Measurements from ENCODE around the gene ZDHHC14. TPM values are rescaled to one million over a fixed set of nuclear protein-coding genes. Genes with fewer than 3 reads are reported as not detected.

The ZDHHC14 gene
- polyA plus RNA-seq, 1 donor (not counting 4 experiments of a cell fraction or from before 2014, with no cell fraction given): 6.4 TPM

DNA sequence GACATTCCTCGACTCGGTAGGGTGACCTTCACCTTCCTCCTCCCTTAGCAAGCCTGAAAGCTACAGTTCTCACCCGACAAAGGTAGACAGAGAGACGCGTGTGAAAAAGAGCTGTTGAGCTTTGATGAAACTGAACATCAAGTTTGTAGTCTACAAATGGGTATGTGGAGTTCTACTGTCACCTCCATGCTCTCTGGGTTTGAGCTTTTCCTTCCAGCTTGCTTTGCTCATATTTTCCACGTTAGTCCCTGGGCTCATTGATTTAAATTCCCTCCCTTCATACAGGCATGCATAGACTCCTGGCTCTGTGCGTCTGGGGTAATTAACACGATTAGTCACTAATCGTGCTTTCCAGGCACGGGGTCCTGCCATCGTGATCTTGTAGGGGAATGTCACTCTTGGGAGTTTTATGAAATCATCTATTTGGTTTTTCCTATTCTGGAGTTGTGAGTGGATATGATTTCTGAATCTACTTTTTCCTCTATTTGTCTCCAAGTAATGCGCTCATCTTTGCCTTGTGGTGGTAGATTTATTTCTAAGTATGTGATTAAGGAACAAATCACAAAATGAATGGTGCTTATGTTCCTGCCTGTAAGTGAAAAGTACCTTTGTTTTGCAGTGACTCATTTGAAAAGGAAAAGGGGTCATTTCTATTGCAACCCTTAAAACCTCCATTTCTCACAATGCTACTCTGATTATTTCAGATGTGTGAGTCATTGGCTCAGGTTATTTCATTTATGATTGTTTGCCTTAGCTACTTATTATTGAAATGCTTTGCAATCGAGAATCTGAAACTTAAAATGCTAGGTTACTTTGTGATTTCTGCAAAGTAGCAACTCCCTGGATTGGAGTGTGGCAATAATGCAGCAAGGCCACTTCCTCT, 154.6 kb downstream of the ZDHHC14 start:
- Histone ChIP-seq H3K27me3 (ENCODE audit: control insufficient read depth, extremely low read depth, insufficient read depth, low read length) (no peaks in the 10 kb centered on the region), H3K36me3 (ENCODE audit: control insufficient read depth in 2 of 2, extremely low read depth in 1 of 2, insufficient read depth in 2 of 2, low read length in 2 of 2) (no peaks in the 10 kb centered on the region), H3K4me1 (ENCODE audit: control insufficient read depth, extremely low read depth, insufficient read depth, low read length) (peaks cover 28% of the 10 kb centered on the region), H2AFZ (ENCODE audit: control insufficient read depth, low read length) (peak overlapping the region; percentile 73), H3K27ac (ENCODE audit: control insufficient read depth, insufficient read depth, low read length) (peak overlapping the region; percentile 92), H4K20me1 (ENCODE audit: control insufficient read depth, extremely low read depth, insufficient read depth, low read length) (no peaks in the 10 kb centered on the region), H3K9me3 (ENCODE audit: control insufficient read depth, low read depth, low read length) (no peaks in the 10 kb centered on the region), H3K9me1 (ENCODE audit: control insufficient read depth, extremely low read depth, insufficient read depth, low read length) (peaks cover 3% of the 10 kb centered on the region), H3K79me2 (ENCODE audit: control insufficient read depth, insufficient read depth, low read length) (no peaks in the 10 kb centered on the region), H3K9ac (ENCODE audit: control insufficient read depth, extremely low read depth, insufficient read depth, low read length) (peak overlapping the region; percentile 57), H3K4me3 (ENCODE audit: control insufficient read depth in 2 of 3, extremely low read depth in 1 of 3, insufficient read depth in 2 of 3, low read depth in 1 of 3, low read length in 3 of 3) (peak overlapping the region in 2 of 3 experiments; percentile 50 to 54), H3K4me2 (ENCODE audit: control insufficient read depth, extremely low read depth, insufficient read depth, low read depth, low read length) (peak overlapping the region; percentile 86)
- peak; percentile 84 for FAIRE-seq
- TF ChIP-seq, protein P1, sequence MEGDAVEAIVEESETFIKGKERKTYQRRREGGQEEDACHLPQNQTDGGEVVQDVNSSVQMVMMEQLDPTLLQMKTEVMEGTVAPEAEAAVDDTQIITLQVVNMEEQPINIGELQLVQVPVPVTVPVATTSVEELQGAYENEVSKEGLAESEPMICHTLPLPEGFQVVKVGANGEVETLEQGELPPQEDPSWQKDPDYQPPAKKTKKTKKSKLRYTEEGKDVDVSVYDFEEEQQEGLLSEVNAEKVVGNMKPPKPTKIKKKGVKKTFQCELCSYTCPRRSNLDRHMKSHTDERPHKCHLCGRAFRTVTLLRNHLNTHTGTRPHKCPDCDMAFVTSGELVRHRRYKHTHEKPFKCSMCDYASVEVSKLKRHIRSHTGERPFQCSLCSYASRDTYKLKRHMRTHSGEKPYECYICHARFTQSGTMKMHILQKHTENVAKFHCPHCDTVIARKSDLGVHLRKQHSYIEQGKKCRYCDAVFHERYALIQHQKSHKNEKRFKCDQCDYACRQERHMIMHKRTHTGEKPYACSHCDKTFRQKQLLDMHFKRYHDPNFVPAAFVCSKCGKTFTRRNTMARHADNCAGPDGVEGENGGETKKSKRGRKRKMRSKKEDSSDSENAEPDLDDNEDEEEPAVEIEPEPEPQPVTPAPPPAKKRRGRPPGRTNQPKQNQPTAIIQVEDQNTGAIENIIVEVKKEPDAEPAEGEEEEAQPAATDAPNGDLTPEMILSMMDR (optimal IDR thresholded peaks at IDR 0.05 in 1 of 3, IDR thresholded peaks at IDR 0.05 in 1 of 3, conservative IDR thresholded peaks at IDR 0.05 in 1 of 3; ENCODE audit: extremely low read depth in 1 of 3, insufficient read depth in 2 of 3, low read length in 3 of 3): no peak
- TF ChIP-seq EZH2 (IDR thresholded peaks at IDR 0.05; ENCODE audit: low read length): no peak
- peak; percentile 59 for DNase-seq (ENCODE audit: low read depth, low spot score)
- dilution Hi-C loops (cut with MboI; ENCODE audit: extremely low pct_ligation_motif_present, low sequenced_read_pairs): no loop called here

DNA sequence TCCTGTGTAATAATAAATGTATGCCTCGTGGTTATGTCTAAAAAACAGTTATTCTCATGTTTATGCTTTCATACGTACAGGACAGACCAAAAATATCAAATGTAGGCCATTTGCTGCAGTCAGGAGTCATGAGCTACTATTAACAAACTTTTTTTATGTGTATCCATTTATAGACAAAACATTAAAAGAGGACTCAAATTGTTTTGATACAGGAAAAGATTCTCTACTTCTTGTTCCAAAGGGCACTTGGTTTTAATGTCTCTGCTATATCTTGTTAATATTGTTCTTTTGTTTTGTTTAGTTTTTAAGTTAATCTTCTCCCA, 155.2 kb downstream of the ZDHHC14 start:
- Histone ChIP-seq H3K79me2 (ENCODE audit: control insufficient read depth, insufficient read depth, low read length) (no peaks in the 10 kb centered on the region), H3K4me2 (ENCODE audit: control insufficient read depth, extremely low read depth, insufficient read depth, low read depth, low read length) (peak overlapping the region; percentile 86), H3K9me1 (ENCODE audit: control insufficient read depth, extremely low read depth, insufficient read depth, low read length) (peaks cover 3% of the 10 kb centered on the region), H4K20me1 (ENCODE audit: control insufficient read depth, extremely low read depth, insufficient read depth, low read length) (no peaks in the 10 kb centered on the region), H3K36me3 (ENCODE audit: control insufficient read depth in 2 of 2, extremely low read depth in 1 of 2, insufficient read depth in 2 of 2, low read length in 2 of 2) (no peaks in the 10 kb centered on the region), H3K4me1 (ENCODE audit: control insufficient read depth, extremely low read depth, insufficient read depth, low read length) (peaks cover 28% of the 10 kb centered on the region), H2AFZ (ENCODE audit: control insufficient read depth, low read length) (peak overlapping the region; percentile 73), H3K9ac (ENCODE audit: control insufficient read depth, extremely low read depth, insufficient read depth, low read length) (peak overlapping the region; percentile 57), H3K4me3 (ENCODE audit: control insufficient read depth in 2 of 3, extremely low read depth in 1 of 3, insufficient read depth in 2 of 3, low read depth in 1 of 3, low read length in 3 of 3) (peak overlapping the region in 2 of 3 experiments; percentile 50 to 54), H3K27ac (ENCODE audit: control insufficient read depth, insufficient read depth, low read length) (peak overlapping the region; percentile 92), H3K9me3 (ENCODE audit: control insufficient read depth, low read depth, low read length) (no peaks in the 10 kb centered on the region), H3K27me3 (ENCODE audit: control insufficient read depth, extremely low read depth, insufficient read depth, low read length) (no peaks in the 10 kb centered on the region)
- TF ChIP-seq, protein P1 (optimal IDR thresholded peaks at IDR 0.05 in 1 of 3, IDR thresholded peaks at IDR 0.05 in 1 of 3, conservative IDR thresholded peaks at IDR 0.05 in 1 of 3; ENCODE audit: extremely low read depth in 1 of 3, insufficient read depth in 2 of 3, low read length in 3 of 3): no peak
- TF ChIP-seq EZH2 (IDR thresholded peaks at IDR 0.05; ENCODE audit: low read length): no peak
- DNase-seq (ENCODE audit: low read depth, low spot score): no peak
- FAIRE-seq: no peak
- dilution Hi-C loops (cut with MboI; ENCODE audit: extremely low pct_ligation_motif_present, low sequenced_read_pairs): no loop called here
